GM21619 (cell line): ENCODE results near the gene NHEJ1.

Source experiments
- ATAC-seq: cut with Tn5 transposase; IDR thresholded peaks from one replicate; pipeline ENCODE4 v1.9.1; 2021; ENCODE audit not compliant: unreplicated experiment

Gene NHEJ1

GRCh38 chr2:219059725-219060682 is 100.6 kb downstream of the NHEJ1 start:
- ATAC-seq: no peak

GRCh38 chr2:219059375-219059724 is 101.3 kb downstream of the NHEJ1 start:
- no peak for ATAC-seq

- no peak for ATAC-seq
Observed at GRCh38 chr2:219058541-219059374, 101.9 kb downstream of the NHEJ1 start.

- ATAC-seq: peak; percentile 94
Observed at GRCh38 chr2:219057709-219058540, 102.7 kb downstream of the NHEJ1 start.

GRCh38 chr2:219056896-219057708 is 103.5 kb downstream of the NHEJ1 start:
- no peak for ATAC-seq

GRCh38 chr2:219056176-219056895 is 104.3 kb downstream of the NHEJ1 start:
- no peak for ATAC-seq

- no peak for ATAC-seq
Observed at GRCh38 chr2:219054956-219055903, 105.4 kb downstream of the NHEJ1 start.

GRCh38 chr2:219049282-219049681 is 111.3 kb downstream of the NHEJ1 start:
- ATAC-seq: no peak

- no peak for ATAC-seq
Observed at GRCh38 chr2:219045937-219046550, 114.6 kb downstream of the NHEJ1 start.

GRCh38 chr2:219042750-219043149 is 117.9 kb downstream of the NHEJ1 start:
- no peak for ATAC-seq

GRCh38 chr2:219042157-219042556 is 118.5 kb downstream of the NHEJ1 start:
- no peak for ATAC-seq

- no peak for ATAC-seq
Observed at GRCh38 chr2:219041252-219041651, 119.4 kb downstream of the NHEJ1 start, which contains the start of gene CFAP65. Gene CFAP65 (minus strand): TSS chr2:219041516. CDS start chr2:219039048, 2,468 bp downstream.

- ATAC-seq: no peak
Observed at GRCh38 chr2:219038600-219038999, 122.0 kb downstream of the NHEJ1 start.

GRCh38 chr2:219037783-219038499 is 122.7 kb downstream of the NHEJ1 start:
- ATAC-seq: no peak

GRCh38 chr2:219035942-219036341 is 124.7 kb downstream of the NHEJ1 start:
- no peak for ATAC-seq

GRCh38 chr2:219034823-219035222 is 125.8 kb downstream of the NHEJ1 start:
- ATAC-seq: no peak

GRCh38 chr2:219032051-219032745 is 128.4 kb downstream of the NHEJ1 start:
- ATAC-seq: no peak
